Measurements from ENCODE around the gene ENPP3.

DNA sequence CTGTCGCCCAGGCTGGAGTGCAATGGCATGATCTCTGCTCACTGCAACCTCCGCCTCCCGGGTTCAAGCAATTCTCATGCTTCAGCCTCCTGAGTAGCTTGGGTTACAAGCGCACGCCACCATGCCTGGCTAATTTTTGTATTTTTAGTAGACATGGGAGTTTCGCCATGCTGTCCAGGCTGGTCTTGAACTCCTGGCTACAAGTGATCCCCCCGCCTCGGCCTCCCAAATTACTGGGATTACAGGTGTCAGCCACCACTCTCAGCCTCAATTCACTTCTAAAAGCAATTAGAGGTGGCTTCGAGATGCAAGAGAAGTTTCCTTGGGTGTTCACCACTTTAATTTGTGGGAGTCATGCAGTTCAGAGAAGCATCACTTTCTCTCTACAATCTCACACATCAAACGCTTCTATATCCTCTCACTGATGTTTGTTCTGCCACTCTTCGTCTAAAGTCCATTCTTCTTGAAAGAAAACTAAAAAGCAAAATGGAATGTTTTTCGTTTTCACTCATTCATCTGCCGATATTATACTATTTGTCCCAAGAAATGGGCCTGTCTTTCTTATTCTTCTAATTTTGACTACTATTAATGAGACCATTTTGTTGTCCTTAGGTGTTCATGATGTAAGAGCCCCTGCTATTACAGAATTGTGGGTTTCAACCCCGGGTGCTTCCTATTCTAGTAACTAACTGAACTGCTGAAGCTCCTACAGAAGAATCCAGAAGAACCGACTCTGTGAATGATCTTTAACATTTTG is 132.5 kb downstream of the ENPP3 start:
- TF ChIP-seq NANOG (IDR thresholded peaks at IDR 0.05; ENCODE audit: borderline replicate concordance) (no peak), EZH2 (IDR thresholded peaks at IDR 0.05; ENCODE audit: low read depth, unreplicated experiment) (no peak), POLR2AphosphoS5 (IDR thresholded peaks at IDR 0.05; ENCODE audit: low read depth) (no peak), JUNB (IDR thresholded peaks at IDR 0.05; ENCODE audit: unreplicated experiment) (no peak), ZNF114 (CRISPR knock-in tag; IDR thresholded peaks at IDR 0.05) (no peak), CREB1 (CRISPR knock-in tag; IDR thresholded peaks at IDR 0.05; ENCODE audit: low read depth) (no peak), ZNF331 (CRISPR knock-in tag; IDR thresholded peaks at IDR 0.05; ENCODE audit: low read depth) (no peak)
- TF ChIP-seq, protein P1, sequence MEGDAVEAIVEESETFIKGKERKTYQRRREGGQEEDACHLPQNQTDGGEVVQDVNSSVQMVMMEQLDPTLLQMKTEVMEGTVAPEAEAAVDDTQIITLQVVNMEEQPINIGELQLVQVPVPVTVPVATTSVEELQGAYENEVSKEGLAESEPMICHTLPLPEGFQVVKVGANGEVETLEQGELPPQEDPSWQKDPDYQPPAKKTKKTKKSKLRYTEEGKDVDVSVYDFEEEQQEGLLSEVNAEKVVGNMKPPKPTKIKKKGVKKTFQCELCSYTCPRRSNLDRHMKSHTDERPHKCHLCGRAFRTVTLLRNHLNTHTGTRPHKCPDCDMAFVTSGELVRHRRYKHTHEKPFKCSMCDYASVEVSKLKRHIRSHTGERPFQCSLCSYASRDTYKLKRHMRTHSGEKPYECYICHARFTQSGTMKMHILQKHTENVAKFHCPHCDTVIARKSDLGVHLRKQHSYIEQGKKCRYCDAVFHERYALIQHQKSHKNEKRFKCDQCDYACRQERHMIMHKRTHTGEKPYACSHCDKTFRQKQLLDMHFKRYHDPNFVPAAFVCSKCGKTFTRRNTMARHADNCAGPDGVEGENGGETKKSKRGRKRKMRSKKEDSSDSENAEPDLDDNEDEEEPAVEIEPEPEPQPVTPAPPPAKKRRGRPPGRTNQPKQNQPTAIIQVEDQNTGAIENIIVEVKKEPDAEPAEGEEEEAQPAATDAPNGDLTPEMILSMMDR (conservative IDR thresholded peaks at IDR 0.05; ENCODE audit: low read depth in 2 of 2) = no peak
- TF ChIP-seq, protein P2, sequence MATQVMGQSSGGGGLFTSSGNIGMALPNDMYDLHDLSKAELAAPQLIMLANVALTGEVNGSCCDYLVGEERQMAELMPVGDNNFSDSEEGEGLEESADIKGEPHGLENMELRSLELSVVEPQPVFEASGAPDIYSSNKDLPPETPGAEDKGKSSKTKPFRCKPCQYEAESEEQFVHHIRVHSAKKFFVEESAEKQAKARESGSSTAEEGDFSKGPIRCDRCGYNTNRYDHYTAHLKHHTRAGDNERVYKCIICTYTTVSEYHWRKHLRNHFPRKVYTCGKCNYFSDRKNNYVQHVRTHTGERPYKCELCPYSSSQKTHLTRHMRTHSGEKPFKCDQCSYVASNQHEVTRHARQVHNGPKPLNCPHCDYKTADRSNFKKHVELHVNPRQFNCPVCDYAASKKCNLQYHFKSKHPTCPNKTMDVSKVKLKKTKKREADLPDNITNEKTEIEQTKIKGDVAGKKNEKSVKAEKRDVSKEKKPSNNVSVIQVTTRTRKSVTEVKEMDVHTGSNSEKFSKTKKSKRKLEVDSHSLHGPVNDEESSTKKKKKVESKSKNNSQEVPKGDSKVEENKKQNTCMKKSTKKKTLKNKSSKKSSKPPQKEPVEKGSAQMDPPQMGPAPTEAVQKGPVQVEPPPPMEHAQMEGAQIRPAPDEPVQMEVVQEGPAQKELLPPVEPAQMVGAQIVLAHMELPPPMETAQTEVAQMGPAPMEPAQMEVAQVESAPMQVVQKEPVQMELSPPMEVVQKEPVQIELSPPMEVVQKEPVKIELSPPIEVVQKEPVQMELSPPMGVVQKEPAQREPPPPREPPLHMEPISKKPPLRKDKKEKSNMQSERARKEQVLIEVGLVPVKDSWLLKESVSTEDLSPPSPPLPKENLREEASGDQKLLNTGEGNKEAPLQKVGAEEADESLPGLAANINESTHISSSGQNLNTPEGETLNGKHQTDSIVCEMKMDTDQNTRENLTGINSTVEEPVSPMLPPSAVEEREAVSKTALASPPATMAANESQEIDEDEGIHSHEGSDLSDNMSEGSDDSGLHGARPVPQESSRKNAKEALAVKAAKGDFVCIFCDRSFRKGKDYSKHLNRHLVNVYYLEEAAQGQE (IDR thresholded peaks at IDR 0.05; ENCODE audit: unreplicated experiment) = no peak
- TF ChIP-seq, protein P3, sequence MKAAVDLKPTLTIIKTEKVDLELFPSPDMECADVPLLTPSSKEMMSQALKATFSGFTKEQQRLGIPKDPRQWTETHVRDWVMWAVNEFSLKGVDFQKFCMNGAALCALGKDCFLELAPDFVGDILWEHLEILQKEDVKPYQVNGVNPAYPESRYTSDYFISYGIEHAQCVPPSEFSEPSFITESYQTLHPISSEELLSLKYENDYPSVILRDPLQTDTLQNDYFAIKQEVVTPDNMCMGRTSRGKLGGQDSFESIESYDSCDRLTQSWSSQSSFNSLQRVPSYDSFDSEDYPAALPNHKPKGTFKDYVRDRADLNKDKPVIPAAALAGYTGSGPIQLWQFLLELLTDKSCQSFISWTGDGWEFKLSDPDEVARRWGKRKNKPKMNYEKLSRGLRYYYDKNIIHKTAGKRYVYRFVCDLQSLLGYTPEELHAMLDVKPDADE (IDR thresholded peaks at IDR 0.05) = no peak
